Aorta (tissue), 5 donors: Measurements from ENCODE around the gene AARSD1. TPM values are rescaled to one million over a fixed set of nuclear protein-coding genes. Genes with fewer than 3 reads are reported as not detected.
A peak's percentile ranks its signal among the peaks of the same experiment; 100 is the strongest.
"Not testable (repeated sequence)": the region's sequence is repeated elsewhere in the genome, so short reads cannot be mapped to it uniquely, and the experiment has no call there.

Experiments
- ATAC-seq: fragments of 200-7000 bp; cut with Tn5 transposase; one replicate; pipeline ENCODE4 v1.9.1; 2022; ENCODE audit warnings: moderate library complexity; ENCODE audit not compliant: low FRiP score
- DNase-seq, 2 donors: peaks; one replicate each; pipeline ENCODE4 v3.0.0-alpha.2; 2020
- H3K27ac ChIP-seq, 2 donors: one replicate each; pipeline ENCODE4 v1.5.1; 2013; ENCODE audit warnings: low read length in 2 of 2, mild to moderate bottlenecking in 2 of 2, moderate library complexity in 2 of 2, control low read depth in 1 of 2, inconsistent platforms in 1 of 2, low read depth in 1 of 2
- H3K27me3 ChIP-seq, 2 donors: one replicate each; pipeline ENCODE4 v1.6.1; 2013; ENCODE audit warnings: control low read depth in 1 of 2, low read length in 1 of 2, mild to moderate bottlenecking in 1 of 2, moderate library complexity in 1 of 2; ENCODE audit not compliant: insufficient read depth in 2 of 2, control insufficient read depth in 1 of 2
- H3K36me3 ChIP-seq, 2 donors: one replicate each; pipeline ENCODE4 v1.6.1; 2013; ENCODE audit warnings: control low read depth in 1 of 2, low read length in 1 of 2, mild to moderate bottlenecking in 1 of 2; ENCODE audit not compliant: insufficient read depth in 2 of 2, control insufficient read depth in 1 of 2
- H3K4me1 ChIP-seq, 2 donors: one replicate each; pipeline ENCODE4 v1.6.1; 2013; ENCODE audit warnings: low read length in 2 of 2, control low read depth in 1 of 2, mild to moderate bottlenecking in 1 of 2, moderate library complexity in 1 of 2; ENCODE audit not compliant: insufficient read depth in 2 of 2, control insufficient read depth in 1 of 2
- H3K4me3 ChIP-seq, 2 donors: one replicate each; pipeline ENCODE4 v1.5.1; 2013; ENCODE audit warnings: low read length in 2 of 2, control low read depth in 1 of 2, mild to moderate bottlenecking in 1 of 2
- H3K9me3 ChIP-seq: one replicate; pipeline ENCODE4 v1.6.1; 2013; ENCODE audit warnings: mild to moderate bottlenecking, low read length; ENCODE audit not compliant: control insufficient read depth
- WGBS, 2 donors: extraction: QIAGEN DNeasy Blood & Tissue Kit; methylation state at CpG; one replicate each; pipeline ENCODE4 v1.1.7; 2013; 5-methylcytosine and 5-hydroxymethylcytosine counted together
- intact Hi-C, 2 donors: fragments of 100-400 bp; cut with DNase I; formaldehyde crosslinking; loops; one replicate each; pipeline versions ENCODE4 v1.14.2 to v1.15.0; 2022
- polyA plus RNA-seq, 2 donors: library from polyadenylated mRNA; stranded (reverse); fragments of 200-250 nt; gene quantifications; one replicate each; pipeline ENCODE4 v1.2.3, GENCODE V29; 2013
- total RNA-seq, 2 donors: library from RNA; stranded (reverse); fragmentation: NEBNext Ultra II Directional; extraction: Animal tissue kit (Norgen Biotek cat#: 25700); gene quantifications; one replicate each; pipeline ENCODE4 v1.2.1, GENCODE V29; 2021
- donor health status: healthy with polysubstance abuse.
- donor health status: Bipolar disorder and iron deficiency.
- donor health status: DM: no; HTN: no; CAD: no.
- donor health status: DM: no; HTN: no; CAD: no.
- donor health status: DM: yes; HTN: yes; CAD: no.

Gene AARSD1
- total and polyA plus RNA-seq, 4 donors: 30.2 to 87.0 (median 38.6) TPM

GRCh38 chr17:42937712-42938596 is 26.3 kb downstream of the AARSD1 start:
- 29 to 30% methylated on average over 9 of the region's 9 CpGs for WGBS, 2 donors
- H3K4me3 ChIP-seq: no peak overlapping the region

GRCh38 chr17:42929497-42929844 is 34.8 kb downstream of the AARSD1 start:
- intact Hi-C loops: loop anchor here in 1 of 2 donors (2.0 kb wide), 1 partner anchor 87 kb away; no protein-coding TSS in a partner anchor
- 71 to 83% methylated on average over 1 of the region's 1 CpG for WGBS, 2 donors
- H3K4me1 ChIP-seq: no peaks in the 10 kb centered on the region
- H3K36me3 ChIP-seq: no peaks in the 10 kb centered on the region
- DNase-seq (no peak), ATAC-seq (no peak)
- no peak overlapping the region for H3K4me3 ChIP-seq
- no peaks in the 10 kb centered on the region for H3K9me3 ChIP-seq
- H3K27me3 ChIP-seq: no peaks in the 10 kb centered on the region
- H3K27ac ChIP-seq: no peak overlapping the region

More at GRCh38 chr17:42937712-42938596, 26.3 kb downstream of the AARSD1 start:
- H3K4me1 ChIP-seq: no peaks in the 10 kb centered on the region
- no peaks in the 10 kb centered on the region for H3K27me3 ChIP-seq
- DNase-seq: peak in 1 of 2 donors; percentile 52
- no peaks in the 10 kb centered on the region for H3K36me3 ChIP-seq
- H3K9me3 ChIP-seq: no peaks in the 10 kb centered on the region
- no peak overlapping the region for H3K27ac ChIP-seq
- ATAC-seq: peak; percentile 66
- intact Hi-C loops: loop anchor here (2.0 to 10.0 kb wide), 2 partner anchors 95 to 213 kb away; no protein-coding TSS in a partner anchor

GRCh38 chr17:42928714-42929496 is 35.3 kb downstream of the AARSD1 start:
- Histone ChIP-seq H3K4me3 (no peak overlapping the region), H3K27me3 (no peaks in the 10 kb centered on the region), H3K9me3 (no peaks in the 10 kb centered on the region), H3K27ac (peak overlapping the region; percentile 0 to 58), H3K36me3 (no peaks in the 10 kb centered on the region), H3K4me1 (no peaks in the 10 kb centered on the region)
- peak; percentile 92 for ATAC-seq
- WGBS, 2 donors: 18 to 23% methylated on average over 9 of the region's 9 CpGs
- intact Hi-C loops: loop anchor here in 1 of 2 donors (2.0 kb wide), 1 partner anchor 86 kb away; no protein-coding TSS in a partner anchor
- peak in 1 of 2 donors; percentile 59 for DNase-seq

GRCh38 chr17:42924891-42925290 is 39.4 kb downstream of the AARSD1 start:
- Histone ChIP-seq H3K27ac (no peak overlapping the region), H3K36me3 (no peaks in the 10 kb centered on the region), H3K9me3 (no peaks in the 10 kb centered on the region), H3K4me3 (no peak overlapping the region), H3K4me1 (peaks cover 2 to 3% of the 10 kb centered on the region in 2 donors), H3K27me3 (no peaks in the 10 kb centered on the region)
- 81 to 88% methylated on average over 5 of the region's 5 CpGs for WGBS, 2 donors
- ATAC-seq (no peak), DNase-seq (no peak)
- intact Hi-C loops: no loop called here

DNA sequence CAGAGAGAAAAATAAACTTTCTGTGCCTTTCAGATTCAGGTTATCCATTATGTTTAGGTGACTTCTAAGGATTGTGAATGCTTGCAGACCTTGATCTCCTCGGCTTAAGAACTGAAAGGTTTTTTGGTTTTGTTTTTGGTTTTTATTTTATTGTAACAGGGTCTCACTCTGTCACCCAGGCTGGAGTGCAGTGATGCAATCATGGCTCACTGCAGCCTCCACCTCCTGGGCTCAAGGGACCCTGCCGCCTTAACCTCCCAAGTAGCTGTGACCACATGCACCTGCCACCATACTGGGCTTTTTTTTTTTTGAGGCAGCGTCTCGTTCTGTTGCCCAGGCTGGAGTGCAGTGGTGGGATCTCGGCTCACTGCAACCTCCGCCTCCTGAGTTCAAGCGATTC is 40.8 kb downstream of the AARSD1 start:
- WGBS, 2 donors: 88 to 90% methylated on average over 7 of the region's 7 CpGs
- H3K9me3 ChIP-seq, H3K27me3 ChIP-seq, DNase-seq, H3K4me1 ChIP-seq, H3K27ac ChIP-seq, intact Hi-C loops, ATAC-seq, H3K4me3 ChIP-seq, H3K36me3 ChIP-seq: not testable (repeated sequence)

DNA sequence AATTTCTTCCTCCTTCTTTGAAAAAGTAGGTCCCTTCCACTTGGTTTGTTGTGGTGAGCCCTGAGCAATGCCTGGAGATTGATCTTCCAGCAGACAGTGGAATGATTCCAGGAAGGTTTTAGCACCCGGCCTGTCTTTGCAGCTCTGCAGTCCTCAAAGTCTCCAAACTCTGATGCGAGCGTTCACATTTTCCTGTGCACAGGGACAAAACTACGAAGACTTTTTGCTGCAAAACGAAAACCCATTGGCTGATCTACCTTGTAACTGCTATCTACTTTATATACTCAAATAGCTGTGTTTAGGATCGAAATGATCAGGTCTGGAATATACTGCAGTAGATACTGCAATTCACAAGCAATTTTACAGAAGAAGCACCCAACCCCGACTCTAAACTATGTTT is 42.0 kb downstream of the AARSD1 start:
- no peak for ATAC-seq
- no peak for DNase-seq
- Histone ChIP-seq H3K4me3 (no peak overlapping the region), H3K27me3 (no peaks in the 10 kb centered on the region), H3K9me3 (no peaks in the 10 kb centered on the region), H3K36me3 (no peaks in the 10 kb centered on the region), H3K4me1 (peaks cover 3% of the 10 kb centered on the region in 2 donors), H3K27ac (no peak overlapping the region)
- intact Hi-C loops: no loop called here
- 10 to 11% methylated on average over 7 of the region's 7 CpGs for WGBS, 2 donors

DNA sequence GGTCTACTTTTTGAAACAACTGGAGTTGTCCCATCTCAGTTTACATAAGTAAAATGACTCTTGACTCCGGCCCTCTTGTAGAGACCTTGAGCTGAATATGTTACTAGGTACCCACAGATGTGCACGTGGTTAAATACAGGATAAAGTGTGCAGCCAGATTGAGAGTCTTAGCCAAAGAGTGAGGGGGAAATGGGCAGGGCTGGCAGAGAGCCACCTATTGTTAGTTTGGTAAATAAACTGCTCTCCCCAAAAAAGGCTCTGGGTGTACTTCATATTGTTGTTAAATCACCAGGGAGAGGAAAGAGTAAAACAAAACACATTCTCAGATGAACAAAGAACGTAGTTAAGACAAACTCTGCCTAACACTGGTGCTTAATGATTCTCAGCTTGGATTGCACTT is 43.3 kb downstream of the AARSD1 start:
- Histone ChIP-seq H3K27ac (no peak overlapping the region), H3K4me3 (no peak overlapping the region), H3K27me3 (no peaks in the 10 kb centered on the region), H3K36me3 (no peaks in the 10 kb centered on the region), H3K4me1 (peaks cover 3% of the 10 kb centered on the region in 2 donors), H3K9me3 (no peaks in the 10 kb centered on the region)
- intact Hi-C loops: no loop called here
- no peak for DNase-seq
- 44 to 48% methylated on average over 3 of the region's 3 CpGs for WGBS, 2 donors
- ATAC-seq: no peak

GRCh38 chr17:42920106-42920900 is 44.0 kb downstream of the AARSD1 start:
- WGBS, 2 donors: 90% methylated on average over 10 of the region's 10 CpGs
- no peak for ATAC-seq
- Histone ChIP-seq H3K27me3 (no peaks in the 10 kb centered on the region), H3K4me1 (peaks cover 3% of the 10 kb centered on the region in 2 donors), H3K4me3 (no peak overlapping the region), H3K9me3 (no peaks in the 10 kb centered on the region), H3K36me3 (no peaks in the 10 kb centered on the region), H3K27ac (no peak overlapping the region)
- no peak for DNase-seq
- intact Hi-C loops: no loop called here
